CD1c-positive myeloid dendritic cell (primary cell): Measurements from ENCODE around the gene TRAPPC11.
"Not testable (repeated sequence)": the region's sequence is repeated elsewhere in the genome, so short reads cannot be mapped to it uniquely, and the experiment has no call there.

Experiments used
- DNase-seq: peaks from one replicate; pipeline ENCODE4 v3.0.0-alpha.2; 2016; ENCODE audit errors: extremely low spot score

The TRAPPC11 gene

GRCh38 chr4:183659029-183659871 lies at the start of gene TRAPPC11, which contains the start of gene RWDD4:
Gene TRAPPC11, plus strand, starts transcription at chr4:183659293. Its CDS starts 4,575 bp downstream, at chr4:183663868.
Gene RWDD4, minus strand, starts transcription at chr4:183659185. Its CDS starts 233 bp downstream, at chr4:183658952.
- DNase-seq: peak; percentile 99

- no peak for DNase-seq
Observed at GRCh38 chr4:183610033-183610432, 49.1 kb upstream of the TRAPPC11 start.

- no peak for DNase-seq
Observed at GRCh38 chr4:183610613-183611012, 48.5 kb upstream of the TRAPPC11 start.

GRCh38 chr4:183611210-183611830 lies 47.8 kb upstream of the TRAPPC11 start:
- DNase-seq: no peak

GRCh38 chr4:183612329-183613250 lies 46.5 kb upstream of the TRAPPC11 start:
- no peak for DNase-seq

- no peak for DNase-seq
Observed at GRCh38 chr4:183617075-183617474, 42.0 kb upstream of the TRAPPC11 start.

GRCh38 chr4:183618681-183619080 lies 40.4 kb upstream of the TRAPPC11 start:
- DNase-seq: no peak

- DNase-seq: no peak
Observed at GRCh38 chr4:183620421-183620820, 38.7 kb upstream of the TRAPPC11 start.

GRCh38 chr4:183621875-183622274 lies 37.2 kb upstream of the TRAPPC11 start:
- peak; percentile 64 for DNase-seq

GRCh38 chr4:183624548-183624947 lies 34.5 kb upstream of the TRAPPC11 start:
- DNase-seq: no peak

- no peak for DNase-seq
Observed at GRCh38 chr4:183626168-183626567, 32.9 kb upstream of the TRAPPC11 start.

- DNase-seq: not testable (repeated sequence)
Observed at GRCh38 chr4:183627286-183627685, 31.8 kb upstream of the TRAPPC11 start.

GRCh38 chr4:183627979-183628588 lies 31.0 kb upstream of the TRAPPC11 start:
- DNase-seq: no peak

- DNase-seq: no peak
Observed at GRCh38 chr4:183631577-183632198, 27.4 kb upstream of the TRAPPC11 start.

- DNase-seq: no peak
Observed at GRCh38 chr4:183632689-183633088, 26.4 kb upstream of the TRAPPC11 start.

GRCh38 chr4:183633476-183634400 lies 25.4 kb upstream of the TRAPPC11 start:
- no peak for DNase-seq

- peak; percentile 18 for DNase-seq
Observed at GRCh38 chr4:183635321-183635720, 23.8 kb upstream of the TRAPPC11 start.

GRCh38 chr4:183635741-183636140 lies 23.4 kb upstream of the TRAPPC11 start:
- no peak for DNase-seq

- no peak for DNase-seq
Observed at GRCh38 chr4:183636503-183636902, 22.6 kb upstream of the TRAPPC11 start.

- DNase-seq: no peak
Observed at GRCh38 chr4:183636923-183637322, 22.2 kb upstream of the TRAPPC11 start.
